Panc1 (cell line): ENCODE data around the gene NELL2. TPM values are rescaled to one million over a fixed set of nuclear protein-coding genes. Genes with fewer than 3 reads are reported as not detected.

Experiments used
- ATAC-seq: fragments of 200-7000 bp; cut with Tn5 transposase; 2 replicates; pipeline ENCODE4 v1.9.1; 2020; ENCODE audit warnings: mild to moderate bottlenecking, moderate library complexity
- BruUV-seq: library from RNA; stranded (reverse); fragments of 400-500 nt; replicated peaks from 2 replicates; lab custom pipeline; 2021; lab: Mats Ljungman, UMichigan
- CTCF ChIA-PET: fragments of 300-600 bp; sonication (Branson Sonifier 250); formaldehyde crosslinking; loops from one replicate; lab custom pipeline; 2022; ENCODE audit warnings: antibody characterized with exemption; lab: Charles Lee
- POLR2A ChIA-PET: fragments of 300-600 bp; sonication (Branson Sonifier 250); formaldehyde crosslinking; loops from one replicate; lab custom pipeline; 2022; ENCODE audit warnings: antibody characterized with exemption; lab: Charles Lee
- DNase-seq: peaks from one replicate; pipeline ENCODE4 v3.0.0-alpha.2; 2010; ENCODE audit warnings: low read depth, low spot score
- H3K27ac ChIP-seq: 2 replicates; pipeline ENCODE4 v1.5.1; 2011; ENCODE audit warnings: mild to moderate bottlenecking, low read length, inconsistent platforms
- H3K27me3 ChIP-seq: fragments of 200-500 bp; sonication (Bioruptor generic); 2 replicates; pipeline ENCODE4 v1.6.0; 2014; ENCODE audit warnings: low read length, inconsistent platforms; ENCODE audit not compliant: control insufficient read depth, insufficient read depth
- H3K36me3 ChIP-seq: fragments of 200-500 bp; sonication (Bioruptor generic); 2 replicates; pipeline ENCODE4 v1.5.1; 2014; ENCODE audit warnings: inconsistent platforms, mild to moderate bottlenecking, low read length, moderate library complexity; ENCODE audit not compliant: control insufficient read depth, insufficient read depth
- H3K4me1 ChIP-seq: 2 replicates; pipeline ENCODE4 v1.5.1; 2011; ENCODE audit warnings: inconsistent platforms, mild to moderate bottlenecking, low read length, moderate library complexity; ENCODE audit not compliant: control insufficient read depth, insufficient read depth
- H3K4me3 ChIP-seq, 2 experiments: 2 replicates each; pipeline ENCODE4 v1.5.1; 2011 to 2012; ENCODE audit warnings: low read depth in 2 of 2, low read length in 2 of 2, mild to moderate bottlenecking in 2 of 2, inconsistent platforms in 1 of 2, moderate library complexity in 1 of 2
- H3K9me3 ChIP-seq: fragments of 200-500 bp; sonication (Bioruptor generic); 2 replicates; pipeline ENCODE4 v1.5.1; 2014; ENCODE audit warnings: low read depth, mild to moderate bottlenecking, inconsistent platforms, low read length, moderate library complexity; ENCODE audit not compliant: control insufficient read depth, insufficient read depth
- POLR2AphosphoS5 ChIP-seq: IDR thresholded peaks from 2 replicates; pipeline ENCODE4 v1.6.1; 2012; ENCODE audit warnings: mild to moderate bottlenecking, low read depth, low read length, moderate library complexity
- SIN3A ChIP-seq: IDR thresholded peaks from 2 replicates; pipeline ENCODE4 v1.6.1; 2012; ENCODE audit warnings: low read depth, mild to moderate bottlenecking, low read length, moderate library complexity, borderline replicate concordance; ENCODE audit not compliant: insufficient read depth
- TCF7L2 ChIP-seq: IDR thresholded peaks from 2 replicates; pipeline ENCODE4 v1.6.1; 2011; ENCODE audit warnings: mild to moderate bottlenecking, low read depth, low read length, inconsistent platforms
- in situ Hi-C: cut with HindIII; loops from 2 replicates; pipeline ENCODE4 v1.10.0; 2016; ENCODE audit warnings: low sequenced_read_pairs, low pct_unique_long_range_greater_than_20kb
- intact Hi-C: fragments of 100-400 bp; cut with micrococcal nuclease; formaldehyde crosslinking; loops from one replicate; pipeline ENCODE4 v1.10.0; 2022; ENCODE audit not compliant: unreplicated experiment
- total RNA-seq: library from RNA; stranded (reverse); gene quantifications from one replicate; pipeline ENCODE4 v1.2.1, GENCODE V29; 2021; ENCODE audit not compliant: unreplicated experiment
- TF ChIP-seq, protein P1 (sequence below), 2 experiments: IDR thresholded peaks; 2 replicates each; pipeline ENCODE4 v1.6.1; 2011 to 2012; ENCODE audit warnings: low read depth in 2 of 2, control low read depth in 1 of 2, low read length in 1 of 2, mild to moderate bottlenecking in 1 of 2, moderate library complexity in 1 of 2; ENCODE audit not compliant: insufficient read depth in 1 of 2
- TF ChIP-seq, protein P2 (sequence below): fragments of 450-650 bp; IDR thresholded peaks from 2 replicates; pipeline ENCODE4 v1.5.1; 2017; ENCODE audit warnings: mild to moderate bottlenecking

Gene NELL2
- total RNA-seq, 1 experiment from 2014 or later = 0.28 TPM

DNA sequence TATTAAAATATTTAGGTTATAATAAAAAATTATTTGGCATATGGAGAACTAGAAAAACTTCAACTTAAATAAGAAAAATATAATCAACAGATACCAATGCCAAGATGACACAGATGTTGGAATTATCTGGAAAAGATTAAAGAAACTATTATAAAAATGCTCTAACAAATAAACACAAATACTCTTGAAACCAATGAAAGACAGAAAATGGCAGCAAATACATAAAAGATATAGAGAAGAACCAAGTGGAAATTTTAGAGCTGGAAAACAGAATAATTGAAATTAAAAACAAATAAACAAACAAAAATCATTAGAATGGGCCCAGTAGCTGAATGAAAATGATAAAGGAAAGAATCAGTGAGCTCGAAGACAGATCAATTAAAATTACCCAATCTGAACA lies 5.1 kb upstream of the NELL2 start:
- no peaks in the 10 kb centered on the region for H3K4me1 ChIP-seq
- no peak overlapping the region for H3K4me3 ChIP-seq
- intact Hi-C loops = no loop called here
- no peaks in the 10 kb centered on the region for H3K36me3 ChIP-seq
- H3K27me3 ChIP-seq = peaks cover 8% of the 10 kb centered on the region; the same call in 1 of the 2 replicates
- TF ChIP-seq, protein P1, sequence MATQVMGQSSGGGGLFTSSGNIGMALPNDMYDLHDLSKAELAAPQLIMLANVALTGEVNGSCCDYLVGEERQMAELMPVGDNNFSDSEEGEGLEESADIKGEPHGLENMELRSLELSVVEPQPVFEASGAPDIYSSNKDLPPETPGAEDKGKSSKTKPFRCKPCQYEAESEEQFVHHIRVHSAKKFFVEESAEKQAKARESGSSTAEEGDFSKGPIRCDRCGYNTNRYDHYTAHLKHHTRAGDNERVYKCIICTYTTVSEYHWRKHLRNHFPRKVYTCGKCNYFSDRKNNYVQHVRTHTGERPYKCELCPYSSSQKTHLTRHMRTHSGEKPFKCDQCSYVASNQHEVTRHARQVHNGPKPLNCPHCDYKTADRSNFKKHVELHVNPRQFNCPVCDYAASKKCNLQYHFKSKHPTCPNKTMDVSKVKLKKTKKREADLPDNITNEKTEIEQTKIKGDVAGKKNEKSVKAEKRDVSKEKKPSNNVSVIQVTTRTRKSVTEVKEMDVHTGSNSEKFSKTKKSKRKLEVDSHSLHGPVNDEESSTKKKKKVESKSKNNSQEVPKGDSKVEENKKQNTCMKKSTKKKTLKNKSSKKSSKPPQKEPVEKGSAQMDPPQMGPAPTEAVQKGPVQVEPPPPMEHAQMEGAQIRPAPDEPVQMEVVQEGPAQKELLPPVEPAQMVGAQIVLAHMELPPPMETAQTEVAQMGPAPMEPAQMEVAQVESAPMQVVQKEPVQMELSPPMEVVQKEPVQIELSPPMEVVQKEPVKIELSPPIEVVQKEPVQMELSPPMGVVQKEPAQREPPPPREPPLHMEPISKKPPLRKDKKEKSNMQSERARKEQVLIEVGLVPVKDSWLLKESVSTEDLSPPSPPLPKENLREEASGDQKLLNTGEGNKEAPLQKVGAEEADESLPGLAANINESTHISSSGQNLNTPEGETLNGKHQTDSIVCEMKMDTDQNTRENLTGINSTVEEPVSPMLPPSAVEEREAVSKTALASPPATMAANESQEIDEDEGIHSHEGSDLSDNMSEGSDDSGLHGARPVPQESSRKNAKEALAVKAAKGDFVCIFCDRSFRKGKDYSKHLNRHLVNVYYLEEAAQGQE (IDR thresholded peaks at IDR 0.05; ENCODE audit: insufficient read depth in 1 of 2, low read depth in 2 of 2, low read length in 1 of 2) = no peak
- TF ChIP-seq SIN3A = no peak
- TF ChIP-seq, protein P2, sequence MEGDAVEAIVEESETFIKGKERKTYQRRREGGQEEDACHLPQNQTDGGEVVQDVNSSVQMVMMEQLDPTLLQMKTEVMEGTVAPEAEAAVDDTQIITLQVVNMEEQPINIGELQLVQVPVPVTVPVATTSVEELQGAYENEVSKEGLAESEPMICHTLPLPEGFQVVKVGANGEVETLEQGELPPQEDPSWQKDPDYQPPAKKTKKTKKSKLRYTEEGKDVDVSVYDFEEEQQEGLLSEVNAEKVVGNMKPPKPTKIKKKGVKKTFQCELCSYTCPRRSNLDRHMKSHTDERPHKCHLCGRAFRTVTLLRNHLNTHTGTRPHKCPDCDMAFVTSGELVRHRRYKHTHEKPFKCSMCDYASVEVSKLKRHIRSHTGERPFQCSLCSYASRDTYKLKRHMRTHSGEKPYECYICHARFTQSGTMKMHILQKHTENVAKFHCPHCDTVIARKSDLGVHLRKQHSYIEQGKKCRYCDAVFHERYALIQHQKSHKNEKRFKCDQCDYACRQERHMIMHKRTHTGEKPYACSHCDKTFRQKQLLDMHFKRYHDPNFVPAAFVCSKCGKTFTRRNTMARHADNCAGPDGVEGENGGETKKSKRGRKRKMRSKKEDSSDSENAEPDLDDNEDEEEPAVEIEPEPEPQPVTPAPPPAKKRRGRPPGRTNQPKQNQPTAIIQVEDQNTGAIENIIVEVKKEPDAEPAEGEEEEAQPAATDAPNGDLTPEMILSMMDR = no peak
- TF ChIP-seq TCF7L2 = no peak
- no peak for TF ChIP-seq POLR2AphosphoS5
- ATAC-seq (no peak), DNase-seq (no peak)
- ChIA-PET CTCF (no interaction called here), POLR2A (no interaction called here)
- no peaks in the 10 kb centered on the region for H3K9me3 ChIP-seq
- BruUV-seq = no TSS peak
- H3K27ac ChIP-seq = no peak overlapping the region
- in situ Hi-C loops = no loop called here

DNA sequence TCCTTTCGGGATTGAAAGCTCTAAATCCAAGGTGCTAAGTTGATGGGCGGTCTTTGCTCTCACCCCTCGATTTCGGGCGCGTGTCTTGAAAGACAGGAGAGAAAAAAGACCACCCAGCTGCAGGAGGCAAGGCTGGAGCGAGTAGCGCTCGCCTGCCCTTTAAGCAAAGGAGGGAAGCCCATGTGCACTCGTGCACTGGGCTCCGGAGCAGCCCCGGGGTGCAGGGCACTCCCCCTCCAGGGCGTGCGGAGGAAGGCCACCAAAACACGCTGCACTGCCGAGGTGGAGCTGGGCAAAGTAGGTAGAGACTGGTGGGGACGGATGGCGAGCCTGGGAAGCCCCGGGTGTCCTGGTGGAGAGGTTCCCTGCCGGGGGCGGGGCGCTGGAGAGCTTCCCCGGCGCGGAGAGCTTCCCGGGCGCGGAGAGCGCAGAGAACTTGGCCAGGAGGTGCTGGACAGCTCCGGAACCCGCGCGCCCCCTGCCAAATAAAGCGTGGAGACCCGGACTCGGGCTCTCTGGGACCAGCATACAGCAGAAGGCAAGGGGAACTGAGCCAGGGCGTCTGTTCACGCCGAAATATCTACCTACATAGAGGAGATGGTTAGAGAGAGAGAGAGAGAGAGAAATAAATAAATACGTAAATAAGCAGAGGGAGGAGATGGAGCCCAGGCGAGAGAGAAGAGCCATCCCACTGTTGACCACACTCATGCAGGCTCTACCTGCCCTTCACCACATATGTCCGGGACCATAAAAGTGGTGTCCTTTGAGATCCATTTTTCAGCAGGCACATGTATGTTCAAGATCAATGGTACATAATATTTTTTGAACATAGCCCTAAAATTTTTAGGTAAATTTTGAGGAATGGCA lies 662 bp upstream of the NELL2 start:
- Histone ChIP-seq H3K4me3 (peak overlapping the region; percentile 39 to 54), H3K27ac (no peak overlapping the region), H3K36me3 (no peaks in the 10 kb centered on the region), H3K4me1 (peaks cover 10% of the 10 kb centered on the region; the same call in 1 of the 2 replicates), H3K27me3 (peaks cover 35% of the 10 kb centered on the region), H3K9me3 (no peaks in the 10 kb centered on the region)
- intact Hi-C loops (no loop called here), in situ Hi-C loops (no loop called here)
- ChIA-PET CTCF (interaction anchor here (1.1 kb wide), 1 partner anchor 72 kb away, joined by 4 read pairs; no protein-coding TSS in a partner anchor), POLR2A (no interaction called here)
- no TSS peak for BruUV-seq
- ATAC-seq (peak; percentile 82), DNase-seq (no peak)
- TF ChIP-seq TCF7L2 = no peak
- TF ChIP-seq, protein P1 (IDR thresholded peaks at IDR 0.05; ENCODE audit: insufficient read depth in 1 of 2, low read depth in 2 of 2, low read length in 1 of 2) = peak; percentile 79 to 82; a peak in 3 of 4 replicates
